ENCODE results near the gene SYCP3. TPM values are rescaled to one million over a fixed set of nuclear protein-coding genes. Genes with fewer than 3 reads are reported as not detected.

Gene SYCP3
- total and polyA plus RNA-seq, 2 of the 8 experiments (the other 6 are each of a cell fraction or from before 2014, with no cell fraction given): 0.02 to 0.07 TPM

DNA sequence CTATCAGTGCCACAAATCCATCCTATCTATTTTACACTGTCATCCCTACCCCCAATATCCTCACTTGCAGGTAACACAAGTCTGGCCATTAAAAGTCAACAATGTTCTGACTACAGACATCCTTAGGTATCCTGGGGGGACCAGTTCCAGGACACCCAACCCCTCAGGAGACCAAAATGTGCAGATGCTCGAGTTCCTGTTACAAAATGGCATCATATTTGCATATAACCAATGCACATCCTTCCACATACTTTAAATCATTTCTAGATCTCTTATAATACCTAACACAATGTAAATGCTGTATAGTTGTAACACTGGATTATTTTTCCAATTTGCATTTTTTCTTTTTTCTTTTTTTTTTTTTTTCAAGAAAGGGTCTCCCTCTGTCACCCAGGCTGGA lies 6.9 kb downstream of the SYCP3 start (continued):
- TF ChIP-seq CHD2 (IDR thresholded peaks at IDR 0.05; ENCODE audit: low read length): no peak
- TF ChIP-seq NRF1 (IDR thresholded peaks at IDR 0.05; ENCODE audit: low read depth, low read length): no peak
- no peak for TF ChIP-seq NANOG (IDR thresholded peaks at IDR 0.05; ENCODE audit: insufficient read depth, low read depth, low read length, poor library complexity, severe bottlenecking)
- TF ChIP-seq, protein P1, sequence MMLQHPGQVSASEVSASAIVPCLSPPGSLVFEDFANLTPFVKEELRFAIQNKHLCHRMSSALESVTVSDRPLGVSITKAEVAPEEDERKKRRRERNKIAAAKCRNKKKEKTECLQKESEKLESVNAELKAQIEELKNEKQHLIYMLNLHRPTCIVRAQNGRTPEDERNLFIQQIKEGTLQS (IDR thresholded peaks at IDR 0.05; ENCODE audit: insufficient read depth, low read depth, low read length): no peak
- no peak for TF ChIP-seq EZH2 (IDR thresholded peaks at IDR 0.05; ENCODE audit: low read depth, low read length, severe bottlenecking)

All from H1 (cell line).